CD4-positive, alpha-beta T cell treated with Interleukin-4 for 4 hours (primary cell): Measurements from ENCODE around the gene WDFY4.

Source experiments
- DNase-seq: peaks from one replicate; pipeline ENCODE4 v3.0.0-alpha.2; 2020

WDFY4 gene

GRCh38 chr10:48751730-48752129 is 67.1 kb downstream of the WDFY4 start:
- DNase-seq: no peak

DNA sequence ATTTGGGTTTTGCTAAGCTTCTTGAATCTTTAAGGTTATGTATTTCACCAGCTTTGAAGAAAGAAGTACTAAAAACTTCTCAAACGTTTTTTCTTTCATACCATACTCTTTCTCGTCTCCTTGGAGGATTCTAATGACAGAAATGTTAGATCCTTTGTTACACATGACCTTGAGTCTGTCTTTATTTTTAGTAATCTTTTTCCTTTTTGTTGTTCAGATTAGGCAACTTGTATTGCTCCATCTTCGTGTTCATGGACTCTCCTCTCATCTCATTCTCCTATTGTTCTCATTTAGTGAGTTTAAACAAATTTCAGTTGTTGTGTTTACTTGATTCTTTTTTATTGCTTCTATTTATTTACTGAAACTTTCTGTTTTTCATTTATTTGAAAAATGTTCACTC is 73.7 kb downstream of the WDFY4 start:
- DNase-seq: no peak

- DNase-seq: no peak
Observed at GRCh38 chr10:48759113-48759901, 74.6 kb downstream of the WDFY4 start.

DNA sequence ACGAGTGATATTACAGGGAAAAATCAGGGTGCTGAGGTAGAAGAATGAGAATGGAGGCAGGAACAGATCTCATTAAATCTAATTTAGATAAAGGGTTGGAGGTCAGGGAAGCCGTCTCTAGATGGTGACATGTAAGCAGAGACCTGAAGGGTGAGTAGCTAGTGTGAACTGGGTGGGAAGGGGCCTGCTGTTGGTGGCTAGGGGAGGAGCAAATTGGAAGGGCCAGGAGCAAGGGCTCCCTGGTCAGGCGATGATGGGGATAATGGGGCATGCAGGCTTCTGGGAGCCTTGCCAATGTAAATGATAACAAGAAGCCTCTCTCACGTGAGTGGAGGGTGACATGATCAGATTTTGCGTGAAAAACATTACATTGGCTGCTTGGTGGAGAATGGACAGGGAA is 76.3 kb downstream of the WDFY4 start:
- no peak for DNase-seq

DNA sequence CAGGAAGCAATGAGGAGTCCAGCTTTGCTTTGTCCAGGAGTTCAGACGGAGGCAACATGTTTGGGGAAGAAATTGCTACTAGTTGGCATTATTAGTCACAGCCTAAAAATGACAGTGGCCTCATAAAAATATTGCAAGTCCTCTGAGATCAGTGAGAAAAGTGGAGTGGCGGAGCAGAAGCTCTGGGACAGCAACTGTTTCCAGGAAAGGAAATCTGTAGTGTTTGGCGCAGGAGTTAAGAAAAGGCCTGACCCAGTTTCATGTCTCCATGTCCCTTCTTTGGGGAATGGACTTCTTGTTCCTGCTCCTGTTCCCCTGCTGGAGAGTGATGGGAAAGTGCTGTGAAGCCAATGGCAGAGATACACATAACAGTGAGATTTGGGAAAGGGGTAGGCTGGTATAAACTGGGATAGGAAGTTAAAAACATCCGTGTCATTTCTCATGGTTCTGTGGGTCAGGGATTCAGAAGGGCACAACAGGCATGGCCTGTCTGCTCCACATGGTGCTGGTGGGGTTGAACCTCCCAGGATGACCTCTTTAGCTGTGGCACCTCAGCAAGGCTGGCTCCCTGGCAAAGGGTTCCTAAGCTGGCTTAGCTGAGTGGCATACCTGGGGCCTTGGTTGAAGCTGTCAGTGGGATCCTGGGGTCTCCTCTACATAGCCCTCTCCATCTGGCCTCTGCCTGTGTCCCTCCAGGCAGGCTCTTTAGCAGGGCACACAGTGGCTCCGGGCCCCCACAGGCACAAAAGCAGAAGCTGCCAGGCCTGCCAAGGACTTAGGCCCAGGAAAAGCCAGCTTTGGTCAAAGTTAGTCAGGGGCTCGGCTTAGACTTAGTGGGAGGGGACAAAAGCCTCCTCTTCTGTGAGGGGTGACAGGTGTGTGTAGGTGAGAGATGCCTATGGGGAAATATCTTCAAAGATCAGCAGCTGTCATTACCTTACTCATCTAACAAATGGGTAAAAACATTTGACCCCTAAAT is 77.7 kb downstream of the WDFY4 start:
- no peak for DNase-seq

- DNase-seq: no peak
Observed at GRCh38 chr10:48763403-48763965, 78.8 kb downstream of the WDFY4 start.

GRCh38 chr10:48764486-48764885 is 79.8 kb downstream of the WDFY4 start:
- no peak for DNase-seq

GRCh38 chr10:48765039-48765438 is 80.4 kb downstream of the WDFY4 start:
- DNase-seq: no peak

- DNase-seq: no peak
Observed at GRCh38 chr10:48765527-48765926, 80.9 kb downstream of the WDFY4 start.

DNA sequence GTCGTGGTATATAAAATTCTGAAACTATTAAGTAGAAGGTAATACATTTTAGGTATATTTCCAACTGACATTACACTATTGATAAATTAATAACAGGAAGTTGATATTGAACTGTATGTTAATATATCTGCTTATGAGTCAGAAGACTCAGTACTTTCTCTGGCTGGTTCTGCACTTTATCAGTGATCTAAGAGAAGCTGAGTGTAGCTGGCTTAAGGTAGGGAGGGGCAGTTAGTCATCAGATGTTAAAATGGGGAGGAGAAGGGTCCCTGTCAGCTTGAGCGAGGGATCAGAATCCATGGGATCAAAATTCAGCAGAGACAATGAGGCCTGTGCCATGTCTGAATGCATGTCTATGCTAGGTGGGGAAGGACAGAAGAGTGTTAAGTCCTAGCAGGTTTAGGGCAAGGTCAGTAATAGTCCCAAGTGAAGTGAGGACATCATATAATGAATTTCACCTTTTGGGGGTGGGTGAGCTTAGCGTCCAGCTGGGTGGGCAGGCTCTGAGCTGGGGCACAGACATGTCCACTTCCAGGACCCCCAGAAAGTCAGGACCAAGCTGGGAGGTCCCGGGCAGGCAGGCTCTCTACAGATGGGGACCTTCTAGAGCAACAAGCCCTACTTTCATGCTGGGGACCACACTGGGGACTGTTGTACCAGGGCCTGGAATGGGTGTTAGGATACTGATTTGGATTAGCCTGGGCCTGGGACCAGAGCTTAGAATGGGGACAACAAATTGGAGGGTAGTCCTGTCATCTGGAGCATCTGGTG is 82.9 kb downstream of the WDFY4 start:
- DNase-seq: no peak

- DNase-seq: no peak
Observed at GRCh38 chr10:48768144-48768766, 83.6 kb downstream of the WDFY4 start.

DNA sequence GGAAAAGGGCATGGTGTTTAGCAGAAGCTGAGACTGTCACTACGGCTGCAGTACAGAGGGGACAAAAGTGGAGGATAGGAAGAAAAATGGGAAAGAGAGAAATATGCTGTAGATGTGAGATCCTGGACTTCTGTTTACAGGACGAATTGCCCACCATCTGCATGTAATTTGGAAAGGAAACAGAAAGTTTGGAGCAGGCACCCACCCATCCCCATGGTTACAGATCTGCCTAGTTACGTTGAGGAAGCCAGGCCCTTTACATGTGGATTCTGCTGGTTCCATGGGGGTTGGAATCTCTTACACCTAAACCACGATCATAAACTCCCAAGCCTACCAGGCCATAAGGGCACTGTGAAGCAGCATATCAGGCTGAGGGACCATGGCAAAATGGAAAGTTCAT is 84.3 kb downstream of the WDFY4 start:
- no peak for DNase-seq

DNA sequence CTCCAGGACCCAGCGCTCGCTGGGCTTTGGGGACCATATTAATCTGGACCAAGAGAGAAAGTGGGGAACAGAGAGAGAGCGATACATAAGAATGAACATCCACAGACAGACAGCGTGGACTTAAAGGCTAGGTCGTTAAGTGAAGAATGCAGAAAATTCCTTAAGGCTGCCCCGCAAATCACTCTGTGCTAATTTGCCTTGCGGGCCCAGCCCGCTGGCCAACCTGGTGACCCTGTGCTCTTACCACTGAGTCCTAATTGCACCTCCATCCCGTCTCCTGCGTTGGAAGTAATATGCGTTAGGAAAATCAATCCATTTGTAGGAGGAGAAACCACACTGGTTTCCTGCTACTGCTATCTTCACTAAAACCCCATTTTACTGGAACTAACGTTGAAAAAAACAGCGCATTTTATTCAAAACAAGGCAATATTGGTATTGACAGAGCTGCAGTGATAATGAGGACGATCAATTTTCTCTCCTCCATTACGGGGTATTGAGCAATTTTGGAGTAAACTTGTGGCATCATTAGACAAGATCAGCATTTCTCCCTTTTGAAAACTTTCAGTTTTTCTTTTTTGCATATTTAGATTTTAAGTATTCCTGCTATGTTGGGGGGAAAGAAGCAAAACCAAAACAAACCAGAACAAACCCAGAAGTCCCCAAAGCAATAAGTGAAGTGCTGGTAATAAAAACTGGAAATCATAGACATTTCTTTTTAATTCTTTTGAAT is 85.2 kb downstream of the WDFY4 start:
- DNase-seq: no peak

- DNase-seq: no peak
Observed at GRCh38 chr10:48770561-48771089, 86.0 kb downstream of the WDFY4 start.

GRCh38 chr10:48771234-48771633 is 86.6 kb downstream of the WDFY4 start:
- DNase-seq: no peak

GRCh38 chr10:48772059-48772458 is 87.4 kb downstream of the WDFY4 start:
- DNase-seq: no peak

DNA sequence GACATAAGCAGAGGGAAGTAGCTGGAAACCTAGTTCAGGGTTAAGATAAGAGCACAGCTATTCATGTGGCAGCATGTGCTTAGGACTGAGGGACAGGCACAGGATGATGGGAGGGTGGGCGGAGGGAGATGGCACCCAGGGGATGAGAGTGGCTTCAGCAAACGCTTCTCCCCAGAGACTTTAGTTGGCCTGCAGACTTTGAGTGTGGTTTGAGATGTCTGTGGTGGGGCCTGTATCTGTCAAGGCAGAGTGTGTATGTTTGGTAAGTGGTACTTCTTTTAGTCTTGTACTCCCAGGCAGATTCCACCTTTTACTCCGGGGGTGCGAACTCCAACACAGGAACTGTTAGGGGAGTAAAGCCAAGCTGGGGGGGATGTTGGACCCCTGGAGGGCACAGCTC is 88.9 kb downstream of the WDFY4 start:
- DNase-seq: no peak

DNA sequence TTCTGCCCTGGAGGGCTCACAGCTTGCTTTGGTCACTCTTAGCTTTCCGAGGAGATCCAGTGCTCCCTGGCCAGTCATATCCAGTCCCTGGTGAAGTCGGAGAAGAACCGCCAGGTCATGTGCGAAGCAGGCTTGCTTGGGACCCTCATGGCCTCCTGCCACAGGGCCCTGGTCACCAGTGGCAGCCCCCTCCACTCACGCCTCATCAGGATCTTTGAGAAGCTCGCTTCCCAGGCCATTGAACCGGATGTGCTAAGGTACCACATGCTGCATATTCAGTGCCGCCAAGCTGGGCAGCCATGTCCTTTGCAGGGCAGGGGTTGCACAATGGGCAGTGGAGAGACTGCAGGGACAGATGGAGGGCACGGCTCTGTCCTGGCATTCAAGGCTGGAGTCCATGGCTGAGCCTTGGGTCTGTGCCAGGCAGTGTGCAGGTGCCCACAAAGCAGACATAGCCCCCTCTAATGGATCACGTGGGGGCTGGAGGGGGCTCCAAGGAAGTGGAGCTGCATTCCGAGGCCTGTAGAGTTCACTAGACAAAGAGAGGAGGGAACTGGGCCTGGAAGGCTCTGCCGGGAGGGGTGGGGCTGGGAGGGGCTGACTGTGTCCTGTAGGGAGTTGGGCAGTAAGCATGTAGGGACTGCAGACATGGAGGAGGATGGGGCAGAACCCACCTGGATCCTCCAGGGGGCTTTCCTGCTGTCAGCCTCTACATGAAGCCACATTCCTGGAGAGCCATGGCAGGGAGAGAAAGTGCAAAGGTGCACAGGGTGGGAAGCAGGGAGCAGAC is 89.9 kb downstream of the WDFY4 start:
- no peak for DNase-seq

- no peak for DNase-seq
Observed at GRCh38 chr10:48775206-48775517, 90.5 kb downstream of the WDFY4 start.

GRCh38 chr10:48776005-48776522 is 91.4 kb downstream of the WDFY4 start:
- DNase-seq: no peak
